Adrenal gland (tissue), 12 donors: ENCODE measurements around the gene SPATA18. TPM values are rescaled to one million over a fixed set of nuclear protein-coding genes. Genes with fewer than 3 reads are reported as not detected.
A peak's percentile ranks its signal among the peaks of the same experiment; 100 is the strongest.

Experiments
- DNase-seq, 7 donors: peaks; one replicate each; pipeline ENCODE4 v3.0.0-alpha.2; 2019 to 2020
- H3K27ac ChIP-seq, 5 donors: fragments of 200-600 bp; sonication (generic) in 4 of 5; 1 replicate in 3 of 5; 2 replicates in 2 of 5; pipeline versions ENCODE4 v1.5.1 to v1.8.0; 2016 to 2020; ENCODE audit warnings: mild to moderate bottlenecking in 1 of 5
- H3K27me3 ChIP-seq: fragments of 200-600 bp; 2 replicates; pipeline ENCODE4 v1.8.0; 2021
- H3K36me3 ChIP-seq, 2 donors: fragments of 200-600 bp; replicated peaks in 1 of 2; 1 replicate in 1 of 2; 2 replicates in 1 of 2; pipeline versions ENCODE4 v1.5.1 to v1.8.0; 2018 to 2022
- H3K4me1 ChIP-seq, 2 donors: fragments of 200-600 bp; replicated peaks in 1 of 2; 1 replicate in 1 of 2; 2 replicates in 1 of 2; pipeline versions ENCODE4 v1.5.1 to v1.8.0; 2018 to 2021
- H3K4me3 ChIP-seq, 4 donors: fragments of 200-600 bp; sonication (generic) in 3 of 4; one replicate each; pipeline ENCODE4 v1.5.1; 2016 to 2018
- H3K9me3 ChIP-seq, 3 donors: fragments of 200-600 bp; sonication (generic) in 1 of 3; replicated peaks in 1 of 3; 1 replicate in 2 of 3; 2 replicates in 1 of 3; pipeline versions ENCODE4 v1.5.1 to v1.8.0; 2016 to 2021
- CTCF ChIP-seq, 6 experiments: fragments of 450-650 bp in 4 of 6; fragments of 200-600 bp in 2 of 6; sonication (generic) in 1 of 6; IDR thresholded peaks; 1 replicate in 5 of 6; 2 replicates in 1 of 6; pipeline versions ENCODE4 v1.5.1 to v1.8.0; 2016 to 2021; ENCODE audit warnings: antibody characterized with exemption in 6 of 6, mild to moderate bottlenecking in 2 of 6, moderate library complexity in 1 of 6
- POLR2A ChIP-seq, 2 donors: fragments of 450-650 bp; IDR thresholded peaks; one replicate each; pipeline ENCODE4 v1.6.1; 2017; ENCODE audit warnings: antibody characterized with exemption in 2 of 2, mild to moderate bottlenecking in 2 of 2, moderate library complexity in 1 of 2
- WGBS, 4 donors: extraction: QIAGEN DNeasy Blood & Tissue Kit in 2 of 4; methylation state at CpG; one replicate each; pipeline versions ENCODE4 v1.1.5 to v1.1.7; 2013 to 2017; 5-methylcytosine and 5-hydroxymethylcytosine counted together
- intact Hi-C, 2 donors: fragments of 100-400 bp; cut with DNase I; formaldehyde crosslinking; loops; one replicate each; pipeline versions ENCODE4 v1.14.1 to v1.15.0; 2022 to 2023
- polyA plus RNA-seq, 3 donors: library from polyadenylated mRNA; stranded (reverse); fragments of 200-250 nt in 2 of 3; fragments of 350-450 nt in 1 of 3; fragmentation: Illumina TruSeq in 1 of 3; extraction: RNeasy Lipid Tissue Mini Kit (QIAGEN cat#74804) in 1 of 3; gene quantifications; one replicate each; pipeline ENCODE4 v1.2.3, GENCODE V29; 2013 to 2014
- total RNA-seq, 9 donors: library from RNA; depleted of rRNA in 4 of 9; stranded (reverse); fragments of >200 nt in 4 of 9; fragments of 120-200 nt in 1 of 9; fragmentation: NEBNext Ultra II Directional in 1 of 9; extraction: Animal tissue kit (Norgen Biotek cat#: 25700) in 1 of 9; gene quantifications; one replicate each; pipeline versions ENCODE4 v1.1.0 to v1.2.4, GENCODE V29; 2013 to 2023
- donor health status: healthy with polysubstance abuse.
- donor health status: Bipolar disorder and iron deficiency.
- donor health status: DM: yes; HTN: yes; CAD: no.
- donor health status: DM: no; HTN: no; CAD: no.
- donor health status: DM: no; HTN: no; CAD: no.
- donor health status: DM: yes; HTN: yes; CAD: no.

Gene SPATA18
- total and polyA plus RNA-seq, 12 donors = 1.2 to 29.2 (median 10.2) TPM

- 83 to 100% (median 99%) methylated on average over 1 of the region's 1 CpG for WGBS, 4 donors
- Histone ChIP-seq H3K4me3 (no peak overlapping the region), H3K9me3 (no peaks in the 10 kb centered on the region), H3K36me3 (no peaks in the 10 kb centered on the region), H3K4me1 (no peaks in the 10 kb centered on the region), H3K27me3 (no peaks in the 10 kb centered on the region), H3K27ac (no peak overlapping the region)
- intact Hi-C loops = no loop called here
- no peak for TF ChIP-seq POLR2A (IDR thresholded peaks at IDR 0.05)
- no peak for TF ChIP-seq CTCF (IDR thresholded peaks at IDR 0.05)
- no peak for DNase-seq
Measured at GRCh38 chr4:52098618-52099017, 47.5 kb downstream of the SPATA18 start.

- H3K4me3 ChIP-seq = no peak overlapping the region
- intact Hi-C loops = no loop called here
- H3K27me3 ChIP-seq = no peaks in the 10 kb centered on the region
- H3K4me1 ChIP-seq = no peaks in the 10 kb centered on the region
- H3K27ac ChIP-seq = no peak overlapping the region
- DNase-seq = no peak
- 53 to 67% (median 63%) methylated on average over 2 of the region's 2 CpGs for WGBS, 4 donors
- TF ChIP-seq POLR2A (IDR thresholded peaks at IDR 0.05) = no peak
- no peak for TF ChIP-seq CTCF (IDR thresholded peaks at IDR 0.05)
- no peaks in the 10 kb centered on the region for H3K9me3 ChIP-seq
- no peaks in the 10 kb centered on the region for H3K36me3 ChIP-seq
Measured at GRCh38 chr4:52099860-52100461, 48.9 kb downstream of the SPATA18 start.

- TF ChIP-seq CTCF (IDR thresholded peaks at IDR 0.05) (no peak), POLR2A (IDR thresholded peaks at IDR 0.05) (no peak)
- DNase-seq = no peak
- H3K4me3 ChIP-seq = no peak overlapping the region
- H3K27me3 ChIP-seq = no peaks in the 10 kb centered on the region
- H3K27ac ChIP-seq = no peak overlapping the region
- no peaks in the 10 kb centered on the region for H3K36me3 ChIP-seq
- no peaks in the 10 kb centered on the region for H3K9me3 ChIP-seq
- no peaks in the 10 kb centered on the region for H3K4me1 ChIP-seq
- intact Hi-C loops = no loop called here
Measured at GRCh38 chr4:52102587-52102986, 51.5 kb downstream of the SPATA18 start.

GRCh38 chr4:52103319-52103718 lies 52.2 kb downstream of the SPATA18 start:
- Histone ChIP-seq H3K36me3 (no peaks in the 10 kb centered on the region), H3K4me3 (no peak overlapping the region), H3K4me1 (no peaks in the 10 kb centered on the region), H3K9me3 (no peaks in the 10 kb centered on the region), H3K27ac (no peak overlapping the region), H3K27me3 (no peaks in the 10 kb centered on the region)
- TF ChIP-seq POLR2A (IDR thresholded peaks at IDR 0.05) (no peak), CTCF (IDR thresholded peaks at IDR 0.05) (peak in 3 of 6 experiments; percentile 12 to 40 (median 31))
- WGBS, 4 donors = 28 to 46% (median 32%) methylated on average over 1 of the region's 1 CpG
- intact Hi-C loops = no loop called here
- DNase-seq = no peak
